NCI-H2029 treated with DMSO at 0.1 percent for 48 hours (cell line): ENCODE data around the gene CTNNAL1.
"Not testable (repeated sequence)": the region's sequence is repeated elsewhere in the genome, so short reads cannot be mapped to it uniquely, and the experiment has no call there.

Experiments
- DNase-seq: peaks from one replicate; lab custom pipeline; 2025; lab: John Stamatoyannopoulos, UW

CTNNAL1 gene, protein sequence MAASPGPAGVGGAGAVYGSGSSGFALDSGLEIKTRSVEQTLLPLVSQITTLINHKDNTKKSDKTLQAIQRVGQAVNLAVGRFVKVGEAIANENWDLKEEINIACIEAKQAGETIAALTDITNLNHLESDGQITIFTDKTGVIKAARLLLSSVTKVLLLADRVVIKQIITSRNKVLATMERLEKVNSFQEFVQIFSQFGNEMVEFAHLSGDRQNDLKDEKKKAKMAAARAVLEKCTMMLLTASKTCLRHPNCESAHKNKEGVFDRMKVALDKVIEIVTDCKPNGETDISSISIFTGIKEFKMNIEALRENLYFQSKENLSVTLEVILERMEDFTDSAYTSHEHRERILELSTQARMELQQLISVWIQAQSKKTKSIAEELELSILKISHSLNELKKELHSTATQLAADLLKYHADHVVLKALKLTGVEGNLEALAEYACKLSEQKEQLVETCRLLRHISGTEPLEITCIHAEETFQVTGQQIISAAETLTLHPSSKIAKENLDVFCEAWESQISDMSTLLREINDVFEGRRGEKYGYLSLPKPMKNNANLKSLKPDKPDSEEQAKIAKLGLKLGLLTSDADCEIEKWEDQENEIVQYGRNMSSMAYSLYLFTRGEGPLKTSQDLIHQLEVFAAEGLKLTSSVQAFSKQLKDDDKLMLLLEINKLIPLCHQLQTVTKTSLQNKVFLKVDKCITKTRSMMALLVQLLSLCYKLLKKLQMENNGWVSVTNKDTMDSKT

DNA sequence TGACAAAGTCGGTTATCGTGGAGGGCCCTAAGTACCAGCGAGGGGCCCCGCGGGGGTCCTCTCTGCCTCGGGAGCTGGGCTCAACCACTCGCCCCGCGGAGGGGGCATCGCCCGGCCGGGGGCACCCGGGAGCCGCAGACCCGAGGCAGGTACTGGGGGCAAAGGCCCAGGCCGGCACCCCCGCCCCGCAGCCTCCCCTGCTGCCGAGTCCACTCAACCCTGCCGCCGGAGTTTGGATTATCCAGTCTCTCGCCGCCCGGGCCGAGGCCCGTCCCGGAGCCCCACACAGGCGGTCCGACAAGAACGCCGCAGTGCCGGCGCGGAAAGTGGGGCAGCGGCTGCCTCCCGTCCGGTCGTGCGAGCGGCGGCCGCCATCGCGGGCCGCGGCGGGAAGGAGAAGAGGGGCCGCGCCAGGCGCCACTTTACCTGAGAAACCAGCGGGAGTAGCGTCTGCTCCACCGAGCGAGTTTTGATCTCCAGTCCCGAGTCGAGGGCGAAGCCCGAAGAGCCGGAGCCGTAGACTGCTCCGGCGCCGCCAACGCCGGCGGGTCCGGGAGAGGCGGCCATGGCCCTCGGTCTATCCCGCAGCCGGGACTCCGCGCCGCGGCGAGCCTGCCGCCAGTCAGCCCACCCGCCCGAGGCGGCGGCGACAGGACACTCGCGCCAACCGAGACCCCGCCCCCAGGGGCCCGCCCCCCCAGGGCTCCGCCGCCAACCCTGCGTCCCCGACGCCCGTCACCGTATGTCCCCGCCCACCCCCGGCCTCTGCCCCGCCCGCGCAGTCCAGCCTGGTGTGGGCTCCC is at the start of gene CTNNAL1:
TSS of gene CTNNAL1 (minus strand) at position 624 of the 803 bp plus-strand sequence. CDS start at position 567, 57 bp downstream.
- DNase-seq, result no peak

DNA sequence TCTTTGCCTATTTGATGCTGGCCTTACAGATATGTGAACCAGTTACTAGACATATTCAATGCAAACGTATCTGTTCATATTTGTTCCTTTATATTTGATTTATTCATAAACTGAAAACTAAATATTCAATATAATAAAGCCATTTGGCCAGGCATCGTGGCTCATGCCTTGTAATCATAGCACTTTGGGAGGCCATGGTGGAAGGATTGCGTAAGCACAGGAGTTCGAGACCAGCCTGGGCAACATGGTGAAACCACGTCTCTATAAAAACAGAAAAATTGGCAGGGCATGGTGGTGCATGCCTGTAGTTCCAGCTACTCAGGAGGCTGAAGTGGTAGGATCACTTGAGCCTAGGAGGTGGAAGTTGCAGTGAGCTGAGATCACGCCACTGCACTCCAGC is 49.2 kb upstream of the CTNNAL1 start:
- DNase-seq, result no peak

DNA sequence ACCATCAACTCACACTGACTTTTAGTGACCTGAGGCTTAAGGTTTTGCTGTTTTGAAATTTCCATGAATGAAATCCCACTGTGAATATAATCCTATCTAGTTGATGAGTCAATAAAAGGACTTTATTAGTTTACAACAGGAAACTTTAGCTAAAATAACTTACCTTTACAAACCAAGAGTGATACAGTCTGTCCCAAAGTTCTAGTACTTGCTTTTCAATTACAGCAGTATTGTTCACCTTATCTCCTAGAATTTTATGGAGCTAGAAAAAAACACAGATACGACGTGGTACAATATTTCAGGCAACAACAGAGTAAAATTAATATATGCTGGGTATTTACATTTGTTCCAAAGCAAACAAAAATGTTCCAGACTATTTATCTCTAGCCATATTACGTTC is 46.9 kb upstream of the CTNNAL1 start:
- no peak for DNase-seq

DNA sequence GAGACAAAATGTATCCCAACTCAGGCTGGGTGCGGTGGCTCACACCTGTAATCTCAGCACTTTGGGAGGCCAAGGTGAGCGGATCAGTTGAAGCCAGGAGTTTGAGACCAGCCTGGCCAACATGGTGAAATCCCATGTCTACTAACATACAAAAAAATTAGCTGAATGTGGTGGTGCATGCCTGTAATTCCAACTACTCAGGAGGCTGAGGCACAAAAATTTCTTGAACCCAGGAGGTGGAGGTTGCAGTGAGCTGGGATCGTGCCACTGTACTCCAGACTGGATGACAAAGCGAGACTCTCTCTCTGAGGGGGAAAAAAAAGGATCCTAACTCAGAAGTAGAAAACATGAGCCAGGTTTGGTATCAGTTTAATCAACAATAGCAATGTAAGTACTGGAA is 39.8 kb upstream of the CTNNAL1 start:
- not testable (repeated sequence) for DNase-seq

DNA sequence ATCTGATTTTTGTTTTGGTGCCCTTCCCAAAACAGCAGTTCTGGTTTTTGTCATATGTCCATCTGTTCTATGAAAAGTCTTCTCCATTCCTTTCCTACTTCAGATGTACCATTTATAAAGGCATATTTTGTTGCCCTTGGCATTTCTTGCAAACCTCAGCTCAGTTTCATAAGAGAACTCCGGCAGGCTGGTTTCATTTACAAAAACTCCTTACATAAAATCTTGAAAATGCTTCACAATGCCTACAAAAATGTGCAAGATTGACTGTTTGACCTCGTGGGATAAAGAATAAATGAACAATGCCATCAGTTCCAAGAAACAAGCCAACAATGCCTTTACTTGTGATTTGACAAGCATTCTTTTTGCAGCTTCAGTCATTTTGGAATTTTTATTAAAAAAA is 39.1 kb upstream of the CTNNAL1 start:
- DNase-seq, result no peak

DNA sequence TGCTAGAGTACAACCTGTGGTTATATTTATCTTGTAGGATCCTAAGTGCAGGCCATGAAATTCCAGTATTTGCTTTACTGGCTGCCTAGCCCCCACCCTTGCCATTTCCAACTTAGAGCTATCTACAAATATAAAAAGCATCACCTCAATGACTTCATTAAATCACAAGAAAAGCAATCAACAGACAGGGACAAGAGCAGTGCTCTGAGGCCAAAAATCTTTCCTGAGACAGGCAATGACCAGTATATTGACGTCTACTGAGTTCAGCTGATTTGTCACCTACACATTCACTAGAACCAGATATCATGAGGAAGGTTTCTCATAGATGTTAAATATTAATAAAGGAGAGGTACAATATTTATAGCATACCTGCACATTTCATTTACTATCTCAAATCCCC is 38.4 kb upstream of the CTNNAL1 start:
- DNase-seq, result no peak

DNA sequence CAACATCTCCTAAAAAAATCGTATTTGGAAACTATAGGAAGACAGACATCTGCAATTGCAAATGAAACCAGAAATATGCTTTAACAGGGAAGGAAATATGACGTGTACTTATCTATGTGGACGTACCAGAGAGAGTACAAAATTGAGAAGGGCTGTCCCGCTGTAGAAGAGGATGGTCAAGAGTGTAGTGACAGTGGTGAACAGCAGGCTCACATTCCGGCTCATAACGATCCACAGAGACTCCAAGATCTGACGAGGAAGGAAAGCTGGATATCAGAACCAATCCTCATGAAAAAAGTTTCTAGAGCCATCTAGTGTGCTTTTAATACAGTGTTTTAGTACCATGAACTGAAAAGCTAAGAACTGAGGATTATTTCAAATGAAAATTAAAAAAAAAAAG is 37.1 kb upstream of the CTNNAL1 start:
- no peak for DNase-seq

DNA sequence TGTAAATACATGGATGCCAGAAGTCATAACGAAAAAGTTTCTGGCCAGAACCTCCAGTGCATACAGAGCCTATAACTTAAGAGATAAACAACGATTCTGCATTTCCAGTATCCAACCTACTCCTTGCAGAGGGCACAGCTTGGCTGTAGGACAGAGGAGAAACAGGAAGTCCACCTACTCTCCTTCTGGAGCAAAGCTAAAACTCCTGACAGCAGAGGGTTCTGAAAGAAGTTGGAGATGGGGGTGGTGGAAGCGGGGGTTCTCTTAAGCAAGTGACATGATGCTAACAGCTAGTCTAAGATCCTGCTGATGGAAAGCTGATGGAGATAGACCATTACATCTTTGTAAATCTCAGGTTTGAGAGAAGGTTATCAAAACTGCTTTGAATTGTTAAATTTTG is 35.5 kb upstream of the CTNNAL1 start:
- DNase-seq, result no peak

DNA sequence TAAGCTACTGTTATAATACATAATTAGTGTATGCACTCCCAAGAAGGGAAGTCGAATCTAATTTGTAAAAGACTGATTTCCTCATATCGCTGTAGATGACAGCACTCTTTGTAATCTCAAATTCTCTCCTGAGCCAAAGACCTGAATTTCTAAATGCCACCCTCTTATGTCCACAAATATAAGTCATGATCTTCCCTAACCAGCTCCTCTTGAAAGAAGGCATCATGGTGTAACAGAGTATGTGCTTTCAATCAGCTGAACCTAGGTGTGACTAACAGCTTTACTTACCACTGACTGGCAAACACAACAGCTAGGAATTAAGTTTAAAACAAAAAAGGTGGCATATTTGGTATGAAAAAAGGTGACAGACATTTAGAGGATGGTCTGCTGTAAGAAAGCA is 34.0 kb upstream of the CTNNAL1 start:
- DNase-seq, result no peak

DNA sequence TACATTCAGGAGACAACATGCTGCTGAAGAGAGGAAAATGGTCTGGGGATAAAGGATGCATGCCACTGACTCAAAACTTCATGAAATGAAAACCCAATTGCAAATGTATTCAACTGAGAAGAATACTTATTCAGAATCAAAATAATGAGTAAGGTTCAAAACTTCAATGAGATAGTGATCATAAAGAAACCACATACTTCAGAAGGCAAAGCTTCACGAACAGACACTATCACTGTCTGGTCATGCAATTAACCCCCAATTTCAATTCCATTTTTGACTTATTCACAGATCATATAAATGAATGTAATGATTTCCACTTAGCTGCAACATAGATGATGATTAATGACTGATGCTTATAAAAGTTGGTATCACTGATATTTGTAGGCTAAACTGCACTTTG is 33.0 kb upstream of the CTNNAL1 start:
- no peak for DNase-seq

DNA sequence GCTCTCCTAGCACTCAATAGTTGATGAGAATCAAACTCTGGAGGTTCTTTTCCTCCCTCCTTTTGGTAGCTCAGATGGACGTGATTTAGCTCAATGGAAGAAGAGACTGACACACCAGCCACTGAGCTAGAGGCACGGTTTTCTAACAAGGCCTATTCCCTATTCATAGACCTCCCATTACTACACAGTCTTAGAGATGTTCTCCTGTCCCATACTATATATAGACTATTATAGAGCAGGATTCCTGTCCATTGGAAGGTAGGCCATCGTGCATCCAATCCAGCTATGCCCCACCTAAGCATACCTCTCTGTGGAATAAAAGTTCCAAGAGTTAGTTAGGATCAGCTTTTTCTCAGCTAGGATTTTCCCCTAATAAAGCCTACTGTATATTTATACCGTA is 30.3 kb upstream of the CTNNAL1 start:
- no peak for DNase-seq

DNA sequence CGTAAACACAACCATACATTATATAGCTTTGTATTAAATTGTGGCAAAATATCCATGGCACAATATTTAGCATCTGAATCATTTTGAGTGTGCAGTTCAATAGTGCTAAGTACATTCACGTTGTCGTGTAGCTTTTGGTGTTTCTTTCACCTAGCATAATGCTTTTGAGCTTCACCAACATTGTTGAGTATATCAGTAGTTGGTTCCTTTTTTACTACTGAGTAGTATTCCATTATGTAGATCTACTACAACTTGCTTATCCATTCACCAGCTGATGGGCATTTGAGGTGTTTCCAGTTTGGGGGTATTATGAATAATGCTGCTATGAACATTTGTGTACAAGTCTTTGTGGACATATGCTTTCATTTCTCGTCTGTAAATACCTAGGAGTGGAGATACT is 27.3 kb upstream of the CTNNAL1 start:
- DNase-seq, result no peak

DNA sequence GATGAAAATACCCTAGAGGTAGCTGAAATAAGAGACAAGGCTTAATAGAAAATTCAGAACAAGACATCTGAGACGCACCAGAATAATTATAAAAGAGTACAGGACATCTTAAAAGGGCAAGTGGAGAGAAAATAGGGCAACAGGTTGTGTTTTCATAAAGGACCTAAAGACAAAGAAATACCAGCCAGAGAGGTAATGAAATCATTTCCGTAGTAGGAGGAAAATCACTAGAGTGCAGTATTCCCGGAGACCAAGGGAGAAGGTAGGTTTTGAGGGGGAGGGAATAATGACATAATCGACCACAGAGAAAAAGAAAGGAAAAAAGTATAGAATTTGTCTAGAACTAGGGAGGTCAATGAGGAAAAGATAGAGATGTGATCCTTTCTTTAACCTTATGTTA is 26.2 kb upstream of the CTNNAL1 start:
- no peak for DNase-seq

DNA sequence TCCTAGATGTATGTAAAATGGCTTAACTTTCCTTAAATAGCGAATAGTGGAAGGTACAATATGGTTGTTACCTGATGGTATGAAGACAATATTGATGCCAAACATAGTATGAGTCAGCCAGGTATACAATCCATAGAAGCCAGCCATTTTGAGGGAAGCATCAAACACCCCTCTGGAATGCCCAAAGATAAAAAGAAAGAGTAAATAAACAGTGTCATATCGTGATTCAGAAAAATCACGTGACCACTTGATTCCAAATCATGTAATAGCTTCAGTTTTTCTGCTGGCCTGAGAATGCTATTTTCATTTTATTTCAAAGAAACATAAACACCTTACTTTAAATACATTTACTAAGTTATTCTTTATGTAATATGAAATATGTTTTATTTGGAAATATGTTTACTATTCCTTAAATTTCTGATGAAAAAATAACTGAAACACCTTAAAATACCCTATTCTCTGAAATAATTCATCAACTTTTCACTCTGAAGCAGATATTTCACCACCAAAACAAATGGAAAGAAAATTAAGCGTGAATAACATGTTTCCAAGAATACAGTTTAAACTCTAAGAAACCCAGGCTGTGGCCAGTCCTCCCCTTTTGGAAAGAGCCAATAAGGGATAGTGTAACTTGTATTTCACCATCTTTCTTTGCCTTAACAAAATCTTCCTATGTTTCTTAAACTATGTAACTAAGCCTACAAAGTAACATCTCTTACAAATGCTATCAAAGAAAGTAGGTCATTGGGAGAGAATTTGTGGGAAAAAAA is 24.8 kb upstream of the CTNNAL1 start:
- no peak for DNase-seq

DNA sequence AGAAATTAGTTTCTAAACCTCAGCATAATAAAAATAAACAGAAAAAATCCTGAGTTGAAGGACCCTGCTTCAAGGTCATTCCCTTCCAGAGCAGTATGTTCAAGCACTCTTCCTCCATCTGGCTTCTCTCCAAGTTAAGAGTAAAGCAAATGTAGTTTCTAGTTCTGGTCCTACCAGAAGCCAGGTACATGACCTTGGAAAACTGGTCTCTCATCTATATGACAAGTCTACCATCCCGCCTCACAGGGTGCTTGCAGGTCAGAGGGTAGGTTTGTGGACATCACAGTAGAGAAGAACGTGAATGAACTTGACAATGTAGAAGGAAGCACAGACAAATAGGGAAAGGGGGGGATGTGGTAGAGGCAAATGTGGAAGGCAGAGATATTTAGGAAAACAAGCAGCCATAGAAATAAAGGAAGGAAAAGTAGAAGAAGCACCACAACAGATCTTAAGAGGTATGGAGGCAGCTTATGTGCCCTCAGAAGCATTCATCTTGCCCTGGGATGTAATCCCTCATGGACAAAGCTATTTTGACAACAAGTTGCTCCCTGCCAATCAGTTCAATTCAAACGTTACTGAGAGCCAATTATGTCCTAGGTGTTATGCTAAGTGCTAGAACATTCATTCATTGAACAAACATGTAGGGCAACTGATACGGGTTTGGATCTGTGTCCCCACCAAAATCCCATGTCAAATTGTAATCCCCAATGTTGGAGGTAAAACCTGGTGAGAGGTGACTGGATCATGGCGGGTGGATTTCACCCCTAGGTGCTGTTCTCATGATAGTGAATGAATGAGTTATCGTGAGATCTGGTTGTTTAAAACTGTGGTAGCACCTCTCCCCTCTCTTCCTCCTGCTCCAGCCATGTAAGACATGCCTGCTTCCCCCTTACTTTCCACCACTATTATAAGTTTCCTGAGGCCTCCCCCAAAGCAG is 23.7 kb upstream of the CTNNAL1 start:
- no peak for DNase-seq

DNA sequence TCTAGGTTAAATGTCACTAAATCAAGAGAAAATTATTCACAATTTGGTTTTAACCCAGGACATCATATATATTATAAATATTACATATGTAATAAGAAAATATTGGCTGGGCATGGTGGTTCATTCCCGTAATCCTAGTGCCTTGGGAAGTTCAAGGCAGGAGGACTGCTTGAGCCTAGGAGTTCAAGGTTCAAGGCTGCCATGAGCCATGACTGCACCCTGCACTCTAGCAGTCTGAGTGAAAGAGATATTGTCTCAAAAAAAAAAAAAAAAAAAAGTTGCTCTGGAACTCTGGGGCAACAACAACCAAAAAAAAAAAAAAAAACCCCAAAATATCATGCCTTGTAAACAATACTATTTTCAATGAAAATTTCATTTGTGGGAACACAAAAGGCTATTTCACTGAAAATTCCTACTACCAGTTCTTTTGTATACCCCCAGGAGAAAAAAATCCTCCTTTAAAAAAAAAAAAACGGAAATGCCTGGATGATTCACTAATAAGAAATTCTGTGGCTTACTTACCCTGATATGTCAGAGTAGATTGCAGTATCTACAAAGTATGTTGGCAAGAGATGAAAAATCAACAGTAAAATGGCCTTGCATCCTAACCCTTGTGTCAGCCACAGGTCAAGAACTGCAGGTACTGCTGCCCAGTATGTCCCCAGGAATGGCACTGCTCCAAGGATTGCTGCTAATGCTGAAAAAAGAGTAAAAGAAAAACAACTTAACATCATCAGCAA is 22.6 kb upstream of the CTNNAL1 start:
- no peak for DNase-seq

DNA sequence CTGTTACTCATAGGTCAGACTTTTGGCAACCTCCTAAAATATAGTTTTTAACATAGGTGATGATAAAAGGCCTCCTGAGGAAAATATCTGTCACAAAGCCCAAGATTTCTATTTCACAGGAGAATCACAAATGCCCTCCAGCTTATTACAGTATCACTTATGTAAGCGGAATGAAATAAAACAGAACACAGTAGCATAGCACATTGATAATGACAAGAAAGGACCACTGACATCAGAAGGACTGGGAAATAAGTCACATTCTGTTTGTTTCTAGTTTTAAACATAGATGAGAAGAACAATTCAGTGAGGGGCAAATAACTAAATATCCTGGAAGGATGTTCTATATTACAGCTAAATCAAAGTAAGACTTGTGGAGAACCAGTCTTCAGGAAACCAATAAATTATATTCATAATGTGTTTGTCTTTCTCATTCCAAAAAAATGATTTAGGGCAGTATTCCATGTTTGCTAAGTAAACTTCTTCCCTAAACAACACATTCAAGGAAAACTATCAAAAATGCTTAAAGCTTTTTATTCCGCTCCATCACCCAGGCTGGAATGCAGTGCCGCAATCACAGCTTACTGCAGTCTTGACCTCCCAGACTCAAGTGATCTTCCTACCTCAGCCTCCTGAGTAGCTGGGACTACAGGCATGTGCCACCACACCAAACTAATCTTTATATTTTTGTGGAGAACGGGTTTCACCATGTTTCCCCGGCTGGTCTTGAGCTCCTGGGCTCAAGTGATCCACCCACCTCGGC is 20.8 kb upstream of the CTNNAL1 start:
- DNase-seq, result no peak

DNA sequence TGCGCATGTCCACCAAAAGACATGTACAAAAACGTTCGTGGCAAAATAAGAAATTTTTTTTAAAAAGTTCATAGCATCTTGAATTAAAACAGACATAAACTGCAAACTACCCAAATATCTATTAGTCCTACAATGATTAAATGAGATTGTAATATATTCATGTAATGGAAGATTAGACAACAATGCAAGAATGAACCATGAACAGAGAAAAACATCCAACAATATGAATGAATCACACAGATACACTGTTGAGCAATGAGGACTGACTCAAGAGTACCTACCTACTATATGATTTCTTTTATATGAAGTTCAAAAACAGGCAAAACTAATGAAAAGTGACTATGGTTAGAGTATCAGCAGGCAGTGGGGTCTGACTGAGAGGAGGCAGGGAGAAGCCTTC is 17.9 kb upstream of the CTNNAL1 start:
- DNase-seq, result no peak

DNA sequence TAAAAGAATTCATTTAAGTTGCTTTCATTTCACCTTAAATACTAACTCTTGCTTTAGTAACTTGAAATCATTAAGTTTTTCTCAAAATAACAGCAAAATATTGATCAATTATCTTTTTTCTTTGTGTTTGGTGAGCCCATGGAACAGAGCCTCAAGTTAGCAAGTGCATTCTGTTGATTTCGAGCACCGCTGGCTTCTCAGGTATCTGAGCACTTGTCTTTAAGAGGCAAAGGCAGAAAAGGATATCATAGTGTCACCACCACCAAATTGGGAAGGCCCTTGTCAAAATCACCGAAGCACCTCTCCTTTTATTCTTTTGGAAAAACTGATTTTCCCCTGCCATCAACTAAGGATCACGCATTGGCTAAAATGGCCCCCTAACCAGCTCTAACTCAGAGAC is 17.1 kb upstream of the CTNNAL1 start:
- no peak for DNase-seq
